ENCODE results near the gene KLK15. TPM values are rescaled to one million over a fixed set of nuclear protein-coding genes. Genes with fewer than 3 reads are reported as not detected.
A peak's percentile ranks its signal among the peaks of the same experiment; 100 is the strongest.

The KLK15 gene
- total RNA-seq, 4 donors from 2014 or later: 1.3 to 3.8 TPM; not detected in 2

GRCh38 chr19:50833802-50834167 is 411 bp upstream of the KLK15 start:
- no peaks in the 10 kb centered on the region for H3K36me3 ChIP-seq
- DNase-seq: no peak
- no peaks in the 10 kb centered on the region for H3K9me3 ChIP-seq
- H3K4me3 ChIP-seq: no peak overlapping the region
- intact Hi-C loops (cut with DNase I; ENCODE audit: low total_unique reads): no loop called here
- peaks cover 25% of the 10 kb centered on the region for H3K27me3 ChIP-seq
- WGBS, 2 donors (ENCODE audit: low coverage in 1 of 2): 90 to 96% methylated on average over 6 of the region's 6 CpGs
- in situ Hi-C loops (cut with MboI; ENCODE audit: low pct_ligation_motif_present in 1 of 4, low pct_unique_long_range_greater_than_20kb in 1 of 4, low sequenced_read_pairs in 3 of 4): no loop called here
- no peak overlapping the region for H3K27ac ChIP-seq
- H3K4me1 ChIP-seq: peaks cover 0 to 23% (median 18%) of the 10 kb centered on the region in 4 donors
- TF ChIP-seq POLR2AphosphoS5 (IDR thresholded peaks at IDR 0.05) (no peak), POLR2A (IDR thresholded peaks at IDR 0.05) (no peak), EP300 (IDR thresholded peaks at IDR 0.05; ENCODE audit: low read depth) (no peak), CTCF (IDR thresholded peaks at IDR 0.05) (no peak)

- H3K27ac ChIP-seq: no peak overlapping the region
- no peaks in the 10 kb centered on the region for H3K9me3 ChIP-seq
- intact Hi-C loops (cut with DNase I; ENCODE audit: low total_unique reads) (no loop called here), in situ Hi-C loops (cut with MboI; ENCODE audit: low pct_ligation_motif_present in 1 of 4, low pct_unique_long_range_greater_than_20kb in 1 of 4, low sequenced_read_pairs in 3 of 4) (no loop called here)
- peaks cover 0 to 23% (median 18%) of the 10 kb centered on the region in 4 donors for H3K4me1 ChIP-seq
- peaks cover 25% of the 10 kb centered on the region for H3K27me3 ChIP-seq
- DNase-seq: no peak
- H3K4me3 ChIP-seq: no peak overlapping the region
- WGBS, 2 donors (ENCODE audit: low coverage in 1 of 2): 80 to 91% methylated on average over 5 to 8 of the region's 8 CpGs
- H3K36me3 ChIP-seq: no peaks in the 10 kb centered on the region
- TF ChIP-seq POLR2A (IDR thresholded peaks at IDR 0.05) (no peak), EP300 (IDR thresholded peaks at IDR 0.05; ENCODE audit: low read depth) (no peak), POLR2AphosphoS5 (IDR thresholded peaks at IDR 0.05) (no peak), CTCF (IDR thresholded peaks at IDR 0.05) (no peak)
These were observed 708 bp downstream of the KLK15 start for GRCh38 chr19:50832666-50833065.

- Histone ChIP-seq H3K36me3 (no peaks in the 10 kb centered on the region), H3K27me3 (peaks cover 17% of the 10 kb centered on the region), H3K4me3 (no peak overlapping the region), H3K4me1 (peaks cover 0 to 13% (median 9%) of the 10 kb centered on the region in 4 donors), H3K9me3 (no peaks in the 10 kb centered on the region), H3K27ac (peak overlapping the region in 3 of 4 donors; percentile 7 to 39 (median 10))
- TF ChIP-seq POLR2AphosphoS5 (IDR thresholded peaks at IDR 0.05): no peak
- TF ChIP-seq EP300 (IDR thresholded peaks at IDR 0.05; ENCODE audit: low read depth): no peak
- TF ChIP-seq POLR2A (IDR thresholded peaks at IDR 0.05): no peak
- TF ChIP-seq CTCF (IDR thresholded peaks at IDR 0.05): no peak
- in situ Hi-C loops (cut with MboI; ENCODE audit: low pct_ligation_motif_present in 1 of 4, low pct_unique_long_range_greater_than_20kb in 1 of 4, low sequenced_read_pairs in 3 of 4): no loop called here
- DNase-seq: no peak
- WGBS, 2 donors (ENCODE audit: low coverage in 1 of 2): 77% methylated on average over 7 of the region's 7 CpGs; no CpG with 5 or more reads in 1 of the 2 donors
- intact Hi-C loops (cut with DNase I; ENCODE audit: low total_unique reads): no loop called here
These were observed 2.4 kb downstream of the KLK15 start for GRCh38 chr19:50831026-50831396.

- Histone ChIP-seq H3K36me3 (no peaks in the 10 kb centered on the region), H3K4me3 (no peak overlapping the region), H3K4me1 (peaks cover 0 to 8% (median 7%) of the 10 kb centered on the region in 4 donors), H3K9me3 (no peaks in the 10 kb centered on the region), H3K27ac (peak overlapping the region in 3 of 4 donors; percentile 7 to 39 (median 10)), H3K27me3 (peaks cover 17% of the 10 kb centered on the region)
- WGBS, 2 donors (ENCODE audit: low coverage in 1 of 2): 59% methylated on average over 17 of the region's 17 CpGs; no CpG with 5 or more reads in 1 of the 2 donors
- in situ Hi-C loops (cut with MboI; ENCODE audit: low pct_ligation_motif_present in 1 of 4, low pct_unique_long_range_greater_than_20kb in 1 of 4, low sequenced_read_pairs in 3 of 4) (no loop called here), intact Hi-C loops (cut with DNase I; ENCODE audit: low total_unique reads) (no loop called here)
- peak; percentile 30 for DNase-seq
- TF ChIP-seq CTCF (IDR thresholded peaks at IDR 0.05) (no peak), POLR2A (IDR thresholded peaks at IDR 0.05) (peak; percentile 36), POLR2AphosphoS5 (IDR thresholded peaks at IDR 0.05) (peak; percentile 46 to 60 (median 58)), EP300 (IDR thresholded peaks at IDR 0.05; ENCODE audit: low read depth) (no peak)
These were observed 2.9 kb downstream of the KLK15 start for GRCh38 chr19:50830266-50831025.

Measured in transverse colon (tissue), 4 donors.